Spinal cord (tissue), 10 donors: Measurements from ENCODE around the gene SLC16A6. TPM values are rescaled to one million over a fixed set of nuclear protein-coding genes. Genes with fewer than 3 reads are reported as not detected.
A peak's percentile ranks its signal among the peaks of the same experiment; 100 is the strongest.
"Not testable (repeated sequence)": the region's sequence is repeated elsewhere in the genome, so short reads cannot be mapped to it uniquely, and the experiment has no call there.

Experiments used
- DNase-seq, 6 donors: peaks; one replicate each; pipeline versions ENCODE4 v3.0.0 to v3.0.0-alpha.2; 2013 to 2015; ENCODE audit warnings: low spot score in 6 of 6, low read depth in 4 of 6
- H3K27ac ChIP-seq: one replicate; pipeline ENCODE4 v1.5.1; 2013; ENCODE audit warnings: low read depth, low read length, control low read depth
- H3K27me3 ChIP-seq: one replicate; pipeline ENCODE4 v1.6.1; 2013; ENCODE audit warnings: low read length; ENCODE audit not compliant: control insufficient read depth, insufficient read depth
- H3K36me3 ChIP-seq: one replicate; pipeline ENCODE4 v1.6.1; 2013; ENCODE audit warnings: low read length; ENCODE audit not compliant: control insufficient read depth, insufficient read depth
- H3K4me1 ChIP-seq: one replicate; pipeline ENCODE4 v1.6.1; 2013; ENCODE audit warnings: low read length; ENCODE audit not compliant: control insufficient read depth, insufficient read depth
- H3K4me3 ChIP-seq: one replicate; pipeline ENCODE4 v1.5.1; 2013; ENCODE audit warnings: low read depth, low read length, control low read depth
- H3K9me3 ChIP-seq: one replicate; pipeline ENCODE4 v1.6.1; 2013; ENCODE audit warnings: low read length; ENCODE audit not compliant: control insufficient read depth, insufficient read depth
- WGBS: methylation state at CpG from one replicate; pipeline ENCODE4 v1.1.5; 2013; ENCODE audit warnings: missing lambda C conversion rate; ENCODE audit not compliant: insufficient coverage; 5-methylcytosine and 5-hydroxymethylcytosine counted together
- polyA plus RNA-seq, 2 donors: library from polyadenylated mRNA; unstranded; fragments of 120-200 nt; gene quantifications; one replicate each; pipeline ENCODE4 v1.2.1, GENCODE V29; 2013; ENCODE audit not compliant: insufficient read length in 2 of 2
- total RNA-seq, 2 donors: library from RNA; depleted of rRNA in 1 of 2; stranded (reverse); fragments of 120-200 nt in 1 of 2; fragments of >200 nt in 1 of 2; gene quantifications; one replicate each; pipeline versions ENCODE4 v1.2.3 to v1.2.4, GENCODE V29; 2013 to 2014
- donor health status: healthy.

Gene SLC16A6
- total and polyA plus RNA-seq, 4 donors: 2.3 to 36.5 (median 9.4) TPM

- Histone ChIP-seq H3K36me3 (no peaks in the 10 kb centered on the region), H3K27ac (no peak overlapping the region), H3K9me3 (no peaks in the 10 kb centered on the region), H3K4me1 (no peaks in the 10 kb centered on the region), H3K4me3 (no peak overlapping the region), H3K27me3 (no peaks in the 10 kb centered on the region)
- 100% methylated on average over 2 of the region's 8 CpGs for WGBS
- DNase-seq: no peak
Observed at GRCh38 chr17:68314916-68315535, 24.1 kb upstream of the SLC16A6 start.

- WGBS: 100% methylated on average over 4 of the region's 8 CpGs
- Histone ChIP-seq H3K27ac (no peak overlapping the region), H3K4me3 (no peak overlapping the region), H3K27me3 (no peaks in the 10 kb centered on the region), H3K36me3 (no peaks in the 10 kb centered on the region), H3K9me3 (no peaks in the 10 kb centered on the region), H3K4me1 (no peaks in the 10 kb centered on the region)
- DNase-seq: no peak
Observed at GRCh38 chr17:68310152-68310551, 19.2 kb upstream of the SLC16A6 start.

GRCh38 chr17:68309066-68309670, 18.2 kb upstream of the SLC16A6 start:
- not testable (repeated sequence) for DNase-seq, H3K4me3 ChIP-seq, H3K36me3 ChIP-seq, H3K27me3 ChIP-seq, H3K4me1 ChIP-seq, H3K27ac ChIP-seq, H3K9me3 ChIP-seq
- WGBS: 94% methylated on average over 26 of the region's 28 CpGs

GRCh38 chr17:68308486-68308885, 17.6 kb upstream of the SLC16A6 start:
- H3K9me3 ChIP-seq, H3K27me3 ChIP-seq, H3K4me1 ChIP-seq, DNase-seq, H3K27ac ChIP-seq, H3K4me3 ChIP-seq, H3K36me3 ChIP-seq: not testable (repeated sequence)
- 92% methylated on average over 3 of the region's 7 CpGs for WGBS

- Histone ChIP-seq H3K4me1 (no peaks in the 10 kb centered on the region), H3K36me3 (no peaks in the 10 kb centered on the region), H3K9me3 (no peaks in the 10 kb centered on the region), H3K27me3 (no peaks in the 10 kb centered on the region), H3K4me3 (no peak overlapping the region), H3K27ac (no peak overlapping the region)
- 89% methylated on average over 5 of the region's 8 CpGs for WGBS
- no peak for DNase-seq
Observed at GRCh38 chr17:68307443-68307842, 16.5 kb upstream of the SLC16A6 start.

GRCh38 chr17:68306819-68307218, 15.9 kb upstream of the SLC16A6 start:
- no peak overlapping the region for H3K27ac ChIP-seq
- H3K9me3 ChIP-seq: no peaks in the 10 kb centered on the region
- H3K4me3 ChIP-seq: no peak overlapping the region
- H3K36me3 ChIP-seq: no peaks in the 10 kb centered on the region
- DNase-seq: no peak
- H3K27me3 ChIP-seq: no peaks in the 10 kb centered on the region
- 75% methylated on average over 6 of the region's 6 CpGs for WGBS
- no peaks in the 10 kb centered on the region for H3K4me1 ChIP-seq

GRCh38 chr17:68305142-68305541, 14.2 kb upstream of the SLC16A6 start:
- no peak for DNase-seq
- 100% methylated on average over 1 of the region's 4 CpGs for WGBS

GRCh38 chr17:68304706-68305105, 13.8 kb upstream of the SLC16A6 start:
- Histone ChIP-seq H3K9me3 (no peaks in the 10 kb centered on the region), H3K36me3 (no peaks in the 10 kb centered on the region), H3K4me1 (no peaks in the 10 kb centered on the region), H3K27me3 (no peaks in the 10 kb centered on the region), H3K27ac (no peak overlapping the region), H3K4me3 (no peak overlapping the region)
- DNase-seq: no peak
- WGBS: 93% methylated on average over 4 of the region's 6 CpGs

More at GRCh38 chr17:68305142-68305541, 14.2 kb upstream of the SLC16A6 start:
- Histone ChIP-seq H3K4me1 (no peaks in the 10 kb centered on the region), H3K27ac (no peak overlapping the region), H3K27me3 (no peaks in the 10 kb centered on the region), H3K36me3 (no peaks in the 10 kb centered on the region), H3K4me3 (no peak overlapping the region), H3K9me3 (no peaks in the 10 kb centered on the region)

- H3K27ac ChIP-seq: peak overlapping the region; percentile 65
- H3K9me3 ChIP-seq: no peaks in the 10 kb centered on the region
- WGBS: 63% methylated on average over 4 of the region's 4 CpGs
- H3K36me3 ChIP-seq: no peaks in the 10 kb centered on the region
- no peak overlapping the region for H3K4me3 ChIP-seq
- no peaks in the 10 kb centered on the region for H3K4me1 ChIP-seq
- DNase-seq: no peak
- H3K27me3 ChIP-seq: no peaks in the 10 kb centered on the region
Observed at GRCh38 chr17:68302666-68303065, 11.7 kb upstream of the SLC16A6 start.

- peak in 1 of 6 donors; percentile 84 for DNase-seq
- H3K27me3 ChIP-seq: no peaks in the 10 kb centered on the region
- H3K4me3 ChIP-seq: no peak overlapping the region
- no peaks in the 10 kb centered on the region for H3K9me3 ChIP-seq
- H3K4me1 ChIP-seq: no peaks in the 10 kb centered on the region
- H3K36me3 ChIP-seq: no peaks in the 10 kb centered on the region
- H3K27ac ChIP-seq: peak overlapping the region; percentile 65
- 37% methylated on average over 10 of the region's 10 CpGs for WGBS
Observed at GRCh38 chr17:68302066-68302564, 11.2 kb upstream of the SLC16A6 start.
